HG03521 (cell line): ENCODE data around the gene SLC2A6.

Experiments used
- ATAC-seq: cut with Tn5 transposase; IDR thresholded peaks from one replicate; pipeline ENCODE4 v1.9.1; 2021; ENCODE audit warnings: mild to moderate bottlenecking, moderate library complexity; ENCODE audit not compliant: unreplicated experiment

SLC2A6 gene

DNA sequence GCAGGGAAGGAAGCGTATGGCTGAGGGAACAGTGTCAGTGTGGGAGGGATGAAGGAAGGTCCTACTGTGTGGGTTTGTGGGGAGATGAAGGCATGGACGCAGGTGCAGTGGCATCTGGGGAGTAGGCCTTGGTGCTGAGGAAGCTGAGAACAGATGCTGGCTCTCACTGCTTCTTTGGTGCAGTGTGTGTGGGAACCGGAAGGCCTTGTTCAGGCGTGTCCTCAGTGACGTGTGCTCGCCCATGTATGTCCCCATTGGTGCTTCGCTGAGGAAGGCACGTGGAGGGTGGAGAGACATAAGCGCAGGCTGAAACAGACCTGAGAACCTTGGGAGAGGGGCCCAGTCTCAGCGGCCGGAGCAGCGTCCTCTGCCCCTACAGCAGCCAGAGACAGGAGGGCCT, 38.0 kb downstream of the SLC2A6 start:
- no peak for ATAC-seq

DNA sequence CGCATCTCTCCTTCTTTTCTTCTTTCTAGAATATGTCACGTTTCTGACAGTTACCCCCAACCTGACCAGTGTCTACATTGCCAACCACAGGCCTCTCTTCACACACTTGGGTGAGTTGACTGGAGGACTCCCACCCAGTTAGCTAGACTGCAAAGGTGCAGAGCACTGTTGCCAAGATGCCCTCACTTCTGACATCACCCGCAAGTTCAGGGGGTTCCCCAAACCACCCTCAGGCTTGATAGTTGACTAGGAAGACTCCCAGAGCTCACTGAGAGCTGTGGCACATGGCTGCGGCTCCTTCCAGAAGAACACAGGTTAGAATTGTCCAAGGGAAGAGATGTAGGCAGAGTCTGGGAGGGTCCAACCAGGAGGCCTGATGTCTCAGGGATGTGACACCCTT, 39.6 kb downstream of the SLC2A6 start:
- ATAC-seq, result no peak

- ATAC-seq, result no peak
Measured at GRCh38 chr9:133437753-133438531, 41.0 kb downstream of the SLC2A6 start.

DNA sequence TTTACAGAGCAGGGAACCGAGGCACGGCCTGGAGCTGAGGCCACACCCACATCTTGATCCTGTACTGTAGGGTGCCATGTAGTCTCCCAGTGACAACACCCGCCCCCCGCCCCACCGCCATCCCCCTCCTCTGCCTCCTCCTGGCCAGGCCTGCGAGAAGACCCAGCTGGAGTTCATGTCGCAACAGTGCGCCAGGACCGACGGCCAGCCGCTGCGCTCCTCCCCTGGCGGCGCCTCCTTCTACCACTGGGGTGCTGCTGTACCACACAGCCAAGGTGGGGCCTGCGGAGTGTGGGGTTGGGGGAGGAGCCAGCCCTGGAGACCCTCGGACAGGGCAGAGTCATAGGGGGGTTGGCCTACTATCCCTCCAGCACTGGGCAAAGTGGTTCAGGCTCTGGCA, 42.2 kb downstream of the SLC2A6 start:
- no peak for ATAC-seq

DNA sequence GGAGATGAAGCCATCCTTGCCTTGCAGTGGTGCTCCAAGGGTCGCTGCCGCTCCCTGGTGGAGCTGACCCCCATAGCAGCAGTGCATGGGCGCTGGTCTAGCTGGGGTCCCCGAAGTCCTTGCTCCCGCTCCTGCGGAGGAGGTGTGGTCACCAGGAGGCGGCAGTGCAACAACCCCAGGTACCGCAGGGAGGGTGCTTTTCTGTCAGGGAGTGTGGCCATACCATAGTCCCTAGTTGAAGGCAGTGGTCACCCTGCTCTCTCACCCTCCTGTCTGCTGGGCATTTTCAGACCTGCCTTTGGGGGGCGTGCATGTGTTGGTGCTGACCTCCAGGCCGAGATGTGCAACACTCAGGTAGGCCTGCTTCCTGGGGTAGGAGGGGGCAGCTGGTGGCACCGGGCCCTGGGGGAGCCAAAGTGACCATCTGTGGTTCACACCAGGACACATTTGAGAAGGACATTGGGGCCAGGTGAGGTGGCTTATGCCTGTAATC, 45.5 kb downstream of the SLC2A6 start:
- no peak for ATAC-seq

- no peak for ATAC-seq
Measured at GRCh38 chr9:133430244-133430643, 48.7 kb downstream of the SLC2A6 start.

GRCh38 chr9:133429641-133430161, 49.2 kb downstream of the SLC2A6 start:
- no peak for ATAC-seq

DNA sequence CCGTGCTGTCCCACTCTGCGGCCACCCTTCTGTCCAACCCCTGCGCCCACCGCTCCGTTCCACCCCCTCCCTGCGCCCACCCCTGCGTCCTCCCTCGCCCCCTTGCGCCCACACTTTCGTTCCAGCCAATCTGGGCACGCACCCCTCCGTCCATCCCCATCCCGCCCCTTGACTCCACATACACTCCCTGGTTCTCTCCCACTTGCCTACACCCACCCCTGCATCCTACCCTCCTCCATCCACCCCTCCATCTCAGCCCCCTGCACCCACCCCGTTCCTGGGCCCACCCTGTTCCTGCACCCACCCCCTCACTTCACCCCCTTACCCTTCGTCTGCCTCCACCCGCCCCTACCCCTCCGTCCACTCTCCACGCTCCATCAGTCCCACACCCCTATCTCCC, 49.7 kb downstream of the SLC2A6 start:
- no peak for ATAC-seq

- ATAC-seq, result no peak
Measured at GRCh38 chr9:133428617-133429101, 50.2 kb downstream of the SLC2A6 start.

GRCh38 chr9:133427658-133428348, 51.1 kb downstream of the SLC2A6 start:
- no peak for ATAC-seq

- ATAC-seq, result no peak
Measured at GRCh38 chr9:133426011-133426410, 52.9 kb downstream of the SLC2A6 start.

GRCh38 chr9:133425049-133425632, 53.8 kb downstream of the SLC2A6 start:
- ATAC-seq, result no peak

GRCh38 chr9:133424187-133424586, 54.7 kb downstream of the SLC2A6 start:
- no peak for ATAC-seq

- ATAC-seq, result no peak
Measured at GRCh38 chr9:133423216-133423615, 55.7 kb downstream of the SLC2A6 start.

GRCh38 chr9:133421615-133422542, 57.0 kb downstream of the SLC2A6 start, which contains the start of gene ADAMTS13:
ADAMTS13 (plus strand) TSS chr9:133422367; CDS start chr9:133422444, 77 bp downstream.
- no peak for ATAC-seq
